Effector CD4-positive, alpha-beta T cell (primary cell): ENCODE data around the gene CALHM2.

Experiments used
- DNase-seq: peaks from one replicate; pipeline ENCODE4 v3.0.0-alpha.2; 2020

Gene CALHM2

GRCh38 chr10:103475437-103475836 lies 23.3 kb upstream of the CALHM2 start:
- DNase-seq, result no peak

- no peak for DNase-seq
Measured at GRCh38 chr10:103474077-103474476, 21.9 kb upstream of the CALHM2 start.

GRCh38 chr10:103473261-103473671 lies 21.1 kb upstream of the CALHM2 start:
- DNase-seq, result no peak

- DNase-seq, result no peak
Measured at GRCh38 chr10:103472005-103472404, 19.8 kb upstream of the CALHM2 start.

GRCh38 chr10:103470761-103471653 lies 18.8 kb upstream of the CALHM2 start:
- peak; percentile 51 for DNase-seq

- no peak for DNase-seq
Measured at GRCh38 chr10:103469201-103469600, 17.0 kb upstream of the CALHM2 start.

- no peak for DNase-seq
Measured at GRCh38 chr10:103467406-103467805, 15.2 kb upstream of the CALHM2 start.

- no peak for DNase-seq
Measured at GRCh38 chr10:103466734-103467133, 14.6 kb upstream of the CALHM2 start.

GRCh38 chr10:103465411-103466179 lies 13.4 kb upstream of the CALHM2 start:
- DNase-seq, result no peak

GRCh38 chr10:103463499-103463898 lies 11.3 kb upstream of the CALHM2 start:
- no peak for DNase-seq

GRCh38 chr10:103459615-103460014 lies 7.4 kb upstream of the CALHM2 start:
- DNase-seq, result no peak

GRCh38 chr10:103458720-103459119 lies 6.5 kb upstream of the CALHM2 start, which contains the start of gene CALHM1:
TSS of gene CALHM1 (minus strand) at chr10:103458900. CDS start at chr10:103458751, 149 bp downstream.
- DNase-seq, result no peak

- no peak for DNase-seq
Measured at GRCh38 chr10:103457896-103458583, 5.9 kb upstream of the CALHM2 start.

GRCh38 chr10:103457176-103457712 lies 5.1 kb upstream of the CALHM2 start:
- no peak for DNase-seq

GRCh38 chr10:103456074-103456660 lies 4.0 kb upstream of the CALHM2 start:
- DNase-seq, result no peak

- DNase-seq, result no peak
Measured at GRCh38 chr10:103455235-103455634, 3.1 kb upstream of the CALHM2 start.

- DNase-seq, result no peak
Measured at GRCh38 chr10:103454026-103454425, 1.9 kb upstream of the CALHM2 start.

GRCh38 chr10:103452506-103453230 lies 498 bp upstream of the CALHM2 start:
- no peak for DNase-seq

GRCh38 chr10:103451091-103451813 lies 918 bp downstream of the CALHM2 start:
- peak; percentile 36 for DNase-seq

- no peak for DNase-seq
Measured at GRCh38 chr10:103450201-103450695, 1.9 kb downstream of the CALHM2 start.
